ENCODE measurements around the gene MAP3K1. TPM values are rescaled to one million over a fixed set of nuclear protein-coding genes. Genes with fewer than 3 reads are reported as not detected.

MAP3K1 gene
- total RNA-seq, 1 experiment from 2014 or later = 8.5 TPM

GRCh38 chr5:56819060-56819881 is 3.9 kb downstream of the MAP3K1 start:
- ChIA-PET RAD21 (ENCODE audit: low non-redundant PET in 1 of 2, low total read pairs in 2 of 2, uncharacterized antibody in 2 of 2, unreplicated experiment in 2 of 2) (no interaction called here), POLR2A (interaction anchor here (0.6 to 1.5 kb wide), 3 partner anchors 9 to 18 kb away, joined by 3 read pairs; no protein-coding TSS in a partner anchor), CTCF (interaction anchor here (1.0 to 1.6 kb wide), 4 partner anchors 8 to 549 kb away, joined by 3 to 7 read pairs (median 4); no protein-coding TSS in a partner anchor)
- Histone ChIP-seq H3K36me3 (ENCODE audit: control insufficient read depth in 1 of 2, insufficient read depth in 2 of 2, low read length in 2 of 2) (no peaks in the 10 kb centered on the region), H3K27ac (ENCODE audit: low read depth, low read length) (no peak overlapping the region), H3K27me3 (ENCODE audit: insufficient read depth, low read length) (no peaks in the 10 kb centered on the region), H4K20me1 (ENCODE audit: insufficient read depth) (no peaks in the 10 kb centered on the region), H3K9me2 (ENCODE audit: insufficient read depth) (no peaks in the 10 kb centered on the region), H3K4me3 (replicated peaks in 1 of 2; ENCODE audit: low read depth in 1 of 2, low read length in 2 of 2) (no peak overlapping the region), H3K9ac (ENCODE audit: low read length) (no peak overlapping the region), H3K9me3 (ENCODE audit: control insufficient read depth in 1 of 2, insufficient read depth in 1 of 2, low read depth in 1 of 2, low read length in 2 of 2) (no peaks in the 10 kb centered on the region), H3K79me2 (ENCODE audit: insufficient read depth, low read length) (peaks cover 58% of the 10 kb centered on the region), H3K4me2 (ENCODE audit: low read length) (0 out of 2 replicates have a peak overlapping the region, but pooled peaks have one; percentile 5), H2AFZ (ENCODE audit: low read depth, low read length, poor library complexity, severe bottlenecking) (no peak overlapping the region), H3K4me1 (ENCODE audit: control insufficient read depth in 1 of 2, insufficient read depth in 2 of 2, low read length in 2 of 2) (peaks cover 4 to 9% of the 10 kb centered on the region in 2 experiments; a peak in 3 of 4 replicates)
- TF ChIP-seq JUND (IDR thresholded peaks at IDR 0.05) = no peak
- TF ChIP-seq SRF (IDR thresholded peaks at IDR 0.05; ENCODE audit: low read depth) = no peak
- TF ChIP-seq, protein P1, sequence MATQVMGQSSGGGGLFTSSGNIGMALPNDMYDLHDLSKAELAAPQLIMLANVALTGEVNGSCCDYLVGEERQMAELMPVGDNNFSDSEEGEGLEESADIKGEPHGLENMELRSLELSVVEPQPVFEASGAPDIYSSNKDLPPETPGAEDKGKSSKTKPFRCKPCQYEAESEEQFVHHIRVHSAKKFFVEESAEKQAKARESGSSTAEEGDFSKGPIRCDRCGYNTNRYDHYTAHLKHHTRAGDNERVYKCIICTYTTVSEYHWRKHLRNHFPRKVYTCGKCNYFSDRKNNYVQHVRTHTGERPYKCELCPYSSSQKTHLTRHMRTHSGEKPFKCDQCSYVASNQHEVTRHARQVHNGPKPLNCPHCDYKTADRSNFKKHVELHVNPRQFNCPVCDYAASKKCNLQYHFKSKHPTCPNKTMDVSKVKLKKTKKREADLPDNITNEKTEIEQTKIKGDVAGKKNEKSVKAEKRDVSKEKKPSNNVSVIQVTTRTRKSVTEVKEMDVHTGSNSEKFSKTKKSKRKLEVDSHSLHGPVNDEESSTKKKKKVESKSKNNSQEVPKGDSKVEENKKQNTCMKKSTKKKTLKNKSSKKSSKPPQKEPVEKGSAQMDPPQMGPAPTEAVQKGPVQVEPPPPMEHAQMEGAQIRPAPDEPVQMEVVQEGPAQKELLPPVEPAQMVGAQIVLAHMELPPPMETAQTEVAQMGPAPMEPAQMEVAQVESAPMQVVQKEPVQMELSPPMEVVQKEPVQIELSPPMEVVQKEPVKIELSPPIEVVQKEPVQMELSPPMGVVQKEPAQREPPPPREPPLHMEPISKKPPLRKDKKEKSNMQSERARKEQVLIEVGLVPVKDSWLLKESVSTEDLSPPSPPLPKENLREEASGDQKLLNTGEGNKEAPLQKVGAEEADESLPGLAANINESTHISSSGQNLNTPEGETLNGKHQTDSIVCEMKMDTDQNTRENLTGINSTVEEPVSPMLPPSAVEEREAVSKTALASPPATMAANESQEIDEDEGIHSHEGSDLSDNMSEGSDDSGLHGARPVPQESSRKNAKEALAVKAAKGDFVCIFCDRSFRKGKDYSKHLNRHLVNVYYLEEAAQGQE (IDR thresholded peaks at IDR 0.05; ENCODE audit: low read depth) = no peak
- TF ChIP-seq EZH2phosphoT487 (IDR thresholded peaks at IDR 0.05; ENCODE audit: borderline replicate concordance) = no peak
- TF ChIP-seq TCF7L2 (IDR thresholded peaks at IDR 0.05; ENCODE audit: borderline replicate concordance, extremely low read depth, insufficient read depth, insufficient read length) = no peak
- no peak for TF ChIP-seq FOSL1 (IDR thresholded peaks at IDR 0.05; ENCODE audit: low read depth)
- no peak for TF ChIP-seq SP1 (IDR thresholded peaks at IDR 0.05; ENCODE audit: low read depth)
- no peak for TF ChIP-seq RAD21 (IDR thresholded peaks at IDR 0.05; ENCODE audit: low read depth)
- TF ChIP-seq, protein P2, sequence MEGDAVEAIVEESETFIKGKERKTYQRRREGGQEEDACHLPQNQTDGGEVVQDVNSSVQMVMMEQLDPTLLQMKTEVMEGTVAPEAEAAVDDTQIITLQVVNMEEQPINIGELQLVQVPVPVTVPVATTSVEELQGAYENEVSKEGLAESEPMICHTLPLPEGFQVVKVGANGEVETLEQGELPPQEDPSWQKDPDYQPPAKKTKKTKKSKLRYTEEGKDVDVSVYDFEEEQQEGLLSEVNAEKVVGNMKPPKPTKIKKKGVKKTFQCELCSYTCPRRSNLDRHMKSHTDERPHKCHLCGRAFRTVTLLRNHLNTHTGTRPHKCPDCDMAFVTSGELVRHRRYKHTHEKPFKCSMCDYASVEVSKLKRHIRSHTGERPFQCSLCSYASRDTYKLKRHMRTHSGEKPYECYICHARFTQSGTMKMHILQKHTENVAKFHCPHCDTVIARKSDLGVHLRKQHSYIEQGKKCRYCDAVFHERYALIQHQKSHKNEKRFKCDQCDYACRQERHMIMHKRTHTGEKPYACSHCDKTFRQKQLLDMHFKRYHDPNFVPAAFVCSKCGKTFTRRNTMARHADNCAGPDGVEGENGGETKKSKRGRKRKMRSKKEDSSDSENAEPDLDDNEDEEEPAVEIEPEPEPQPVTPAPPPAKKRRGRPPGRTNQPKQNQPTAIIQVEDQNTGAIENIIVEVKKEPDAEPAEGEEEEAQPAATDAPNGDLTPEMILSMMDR (IDR thresholded peaks at IDR 0.05 in 2 of 3, conservative IDR thresholded peaks at IDR 0.05 in 1 of 3; ENCODE audit: borderline replicate concordance in 1 of 3, insufficient read depth in 1 of 3, low read depth in 2 of 3, low read length in 2 of 3) = no peak
- no peak for TF ChIP-seq POLR2A (IDR thresholded peaks at IDR 0.05; ENCODE audit: borderline replicate concordance, extremely low read depth, insufficient read depth, insufficient read length)
- TF ChIP-seq ZFX (IDR thresholded peaks at IDR 0.05) = no peak
- no peak for TF ChIP-seq YY1 (IDR thresholded peaks at IDR 0.05; ENCODE audit: extremely low read depth, insufficient replicate concordance, low read depth, low read length)
- no peak for TF ChIP-seq EZH2 (IDR thresholded peaks at IDR 0.05)
- TF ChIP-seq CEBPB (IDR thresholded peaks at IDR 0.05; ENCODE audit: low read depth) = no peak
- TF ChIP-seq EGR1 (IDR thresholded peaks at IDR 0.05; ENCODE audit: low read depth) = no peak
- TF ChIP-seq CBX3 (IDR thresholded peaks at IDR 0.05; ENCODE audit: low read depth) = no peak
- no peak for TF ChIP-seq ZBTB33 (IDR thresholded peaks at IDR 0.05; ENCODE audit: extremely low read depth, insufficient replicate concordance, low read length)
- ATAC-seq = no peak
- no peak for DNase-seq (ENCODE audit: low read depth, low spot score)
- BruUV-seq (replicated peaks) = no TSS peak
- intact Hi-C loops (cut with micrococcal nuclease) = loop anchor here (5.0 kb wide), 1 partner anchor 467 kb away; no protein-coding TSS in a partner anchor
